IMR-90 (cell line): ENCODE measurements around the gene TMEM131. TPM values are rescaled to one million over a fixed set of nuclear protein-coding genes. Genes with fewer than 3 reads are reported as not detected.

ENCODE experiments used
- ATAC-seq: fragments of 200-7000 bp; cut with Tn5 transposase; 2 replicates; pipeline ENCODE4 v1.9.1; 2020; ENCODE audit warnings: low read depth, mild to moderate bottlenecking, moderate library complexity
- BruUV-seq: library from RNA; stranded (reverse); fragments of 400-500 nt; replicated peaks from 2 replicates; lab custom pipeline; 2021; lab: Mats Ljungman, UMichigan
- CTCF ChIA-PET: fragments of 300-600 bp; formaldehyde crosslinking; extraction: SDS; loops from one replicate; lab custom pipeline; 2021; ENCODE audit warnings: antibody characterized with exemption; lab: Yijun Ruan, JAX
- POLR2A ChIA-PET: fragments of 300-600 bp; sonication (Branson Sonifier 250); formaldehyde crosslinking; loops from one replicate; lab custom pipeline; 2022; ENCODE audit warnings: antibody characterized with exemption; ENCODE audit not compliant: unreplicated experiment; lab: Charles Lee
- DNase-seq: peaks from one replicate; pipeline ENCODE4 v3.0.0; 2013
- H2AFZ ChIP-seq: replicated peaks from 2 replicates; pipeline ENCODE3; 2013; ENCODE audit warnings: low read length, mild to moderate bottlenecking; ENCODE audit not compliant: poor library complexity
- H2AK5ac ChIP-seq: 2 replicates; pipeline ENCODE4 v1.6.1; 2013; ENCODE audit warnings: low read depth, low read length, inconsistent platforms
- H2AK9ac ChIP-seq: replicated peaks from 2 replicates; pipeline ENCODE3; 2013; ENCODE audit warnings: mild to moderate bottlenecking, low read depth, low read length, moderate library complexity; ENCODE audit not compliant: poor library complexity
- H2BK120ac ChIP-seq: 2 replicates; pipeline ENCODE4 v1.6.1; 2013; ENCODE audit warnings: low read depth, low read length, inconsistent platforms
- H2BK15ac ChIP-seq: 3 replicates; pipeline ENCODE4 v1.6.1; 2013; ENCODE audit warnings: low read depth, low read length, inconsistent platforms
- H2BK20ac ChIP-seq: 2 replicates; pipeline ENCODE4 v1.6.1; 2013; ENCODE audit warnings: low read depth, mild to moderate bottlenecking, inconsistent platforms, low read length, moderate library complexity
- H2BK5ac ChIP-seq: 2 replicates; pipeline ENCODE4 v1.6.1; 2013; ENCODE audit warnings: mild to moderate bottlenecking, low read depth, low read length, inconsistent platforms; ENCODE audit not compliant: poor library complexity, severe bottlenecking
- H3K14ac ChIP-seq: replicated peaks from 2 replicates; pipeline ENCODE4 v1.6.1; 2013; ENCODE audit warnings: low read depth, low read length, inconsistent platforms
- H3K18ac ChIP-seq: 2 replicates; pipeline ENCODE4 v1.6.1; 2013; ENCODE audit warnings: low read depth, low read length, control low read depth
- H3K23ac ChIP-seq: 2 replicates; pipeline ENCODE4 v1.6.1; 2013; ENCODE audit warnings: low read depth, low read length, inconsistent platforms
- H3K27ac ChIP-seq: 2 replicates; pipeline ENCODE4 v1.5.1; 2013; ENCODE audit warnings: mild to moderate bottlenecking, control low read depth, low read length; ENCODE audit not compliant: insufficient read depth
- H3K27me3 ChIP-seq: 2 replicates; pipeline ENCODE4 v1.6.1; 2013; ENCODE audit warnings: low read length; ENCODE audit not compliant: control insufficient read depth, insufficient read depth
- H3K36me3 ChIP-seq: 2 replicates; pipeline ENCODE4 v1.6.1; 2013; ENCODE audit warnings: low read length, mixed read lengths; ENCODE audit not compliant: control insufficient read depth, insufficient read depth
- H3K4ac ChIP-seq: 2 replicates; pipeline ENCODE4 v1.6.1; 2013; ENCODE audit warnings: low read depth, low read length, inconsistent platforms
- H3K4me1 ChIP-seq: 2 replicates; pipeline ENCODE4 v1.6.1; 2013; ENCODE audit warnings: low read length, mixed read lengths; ENCODE audit not compliant: control insufficient read depth, insufficient read depth
- H3K4me2 ChIP-seq: 2 replicates; pipeline ENCODE4 v1.6.1; 2013; ENCODE audit warnings: low read depth, mild to moderate bottlenecking, control low read depth, low read length, moderate library complexity
- H3K4me3 ChIP-seq: 2 replicates; pipeline ENCODE4 v1.5.1; 2013; ENCODE audit warnings: low read depth, mild to moderate bottlenecking, control low read depth, low read length, moderate library complexity; ENCODE audit not compliant: insufficient read depth
- H3K56ac ChIP-seq: 2 replicates; pipeline ENCODE4 v1.6.1; 2013; ENCODE audit warnings: low read length, inconsistent platforms; ENCODE audit not compliant: insufficient read depth; ENCODE audit errors: extremely low read depth
- H3K79me1 ChIP-seq, 2 experiments: 2 replicates each; pipeline ENCODE4 v1.6.1; 2013; ENCODE audit warnings: low read length in 2 of 2, inconsistent platforms in 1 of 2, low read depth in 1 of 2
- H3K9ac ChIP-seq: 2 replicates; pipeline ENCODE4 v1.6.1; 2013; ENCODE audit warnings: low read depth, low read length, control low read depth
- H3K9me1 ChIP-seq: 2 replicates; pipeline ENCODE4 v1.6.1; 2013; ENCODE audit warnings: low read length, inconsistent platforms; ENCODE audit not compliant: insufficient read depth
- H3K9me3 ChIP-seq: 2 replicates; pipeline ENCODE4 v1.6.1; 2013; ENCODE audit warnings: low read length; ENCODE audit not compliant: control insufficient read depth, insufficient read depth
- H4K20me1 ChIP-seq: 2 replicates; pipeline ENCODE4 v1.6.1; 2013; ENCODE audit warnings: low read length, inconsistent platforms; ENCODE audit not compliant: insufficient read depth
- H4K5ac ChIP-seq: 2 replicates; pipeline ENCODE4 v1.6.1; 2013; ENCODE audit warnings: mild to moderate bottlenecking, low read depth, low read length, control low read depth
- H4K8ac ChIP-seq, 2 experiments: 2 replicates each; pipeline ENCODE4 v1.6.1; 2013; ENCODE audit warnings: low read depth in 2 of 2, low read length in 2 of 2, control low read depth in 1 of 2, inconsistent platforms in 1 of 2
- H4K91ac ChIP-seq: 2 replicates; pipeline ENCODE4 v1.6.1; 2013; ENCODE audit warnings: low read depth, low read length, inconsistent platforms; ENCODE audit not compliant: insufficient read depth
- BHLHE40 ChIP-seq: fragments of 150-350 bp; IDR thresholded peaks from 2 replicates; pipeline ENCODE4 v1.6.1; 2016; ENCODE audit warnings: mild to moderate bottlenecking, low read depth, low read length
- CEBPB ChIP-seq: IDR thresholded peaks from 2 replicates; pipeline ENCODE4 v1.6.1; 2012; ENCODE audit warnings: low read depth, low read length, improper control_type of control experiment
- CHD1 ChIP-seq: IDR thresholded peaks from 2 replicates; pipeline ENCODE4 v1.6.1; 2012; ENCODE audit warnings: low read depth, low read length, improper control_type of control experiment
- FOS ChIP-seq: fragments of 150-350 bp; IDR thresholded peaks from 2 replicates; pipeline ENCODE4 v1.6.1; 2016; ENCODE audit warnings: low read depth, low read length
- MAFK ChIP-seq: IDR thresholded peaks from 2 replicates; pipeline ENCODE4 v1.6.1; 2012; ENCODE audit warnings: low read depth, low read length, improper control_type of control experiment
- MAZ ChIP-seq: IDR thresholded peaks from 2 replicates; pipeline ENCODE4 v1.6.1; 2012; ENCODE audit warnings: low read depth, mild to moderate bottlenecking, low read length, improper control_type of control experiment, moderate library complexity, borderline replicate concordance
- MXI1 ChIP-seq: IDR thresholded peaks from 2 replicates; pipeline ENCODE4 v1.6.1; 2012; ENCODE audit warnings: low read depth, mild to moderate bottlenecking, low read length, moderate library complexity, borderline replicate concordance
- NFE2L2 ChIP-seq: fragments of 150-350 bp; IDR thresholded peaks from 2 replicates; pipeline ENCODE4 v1.6.1; 2016; ENCODE audit warnings: low read depth, mild to moderate bottlenecking, low read length
- POLR2A ChIP-seq: IDR thresholded peaks from 2 replicates; pipeline ENCODE4 v1.6.1; 2012; ENCODE audit warnings: mild to moderate bottlenecking, low read depth, low read length
- RAD21 ChIP-seq: IDR thresholded peaks from 2 replicates; pipeline ENCODE4 v1.6.1; 2012; ENCODE audit warnings: low read length, improper control_type of control experiment
- RCOR1 ChIP-seq: IDR thresholded peaks from 2 replicates; pipeline ENCODE4 v1.6.1; 2012; ENCODE audit warnings: mild to moderate bottlenecking, low read length, improper control_type of control experiment; ENCODE audit not compliant: insufficient replicate concordance
- RFX5 ChIP-seq: IDR thresholded peaks from 2 replicates; pipeline ENCODE4 v1.8.0; 2012; ENCODE audit warnings: low read depth, mild to moderate bottlenecking, low read length, moderate library complexity
- SMC3 ChIP-seq: fragments of 150-350 bp; IDR thresholded peaks from 2 replicates; pipeline ENCODE4 v1.6.1; 2016; ENCODE audit warnings: low read depth, mild to moderate bottlenecking, antibody characterized with exemption, low read length, moderate library complexity
- USF2 ChIP-seq: fragments of 150-350 bp; IDR thresholded peaks from 2 replicates; pipeline ENCODE4 v1.6.1; 2017; ENCODE audit warnings: mild to moderate bottlenecking, antibody characterized with exemption, low read length, low read depth
- WGBS, 2 experiments: methylation state at CpG; one replicate each; pipeline versions ENCODE4 v1.1.5 to v1.1.7; 2013; ENCODE audit warnings: missing lambda C conversion rate in 2 of 2; ENCODE audit not compliant: insufficient read length in 1 of 2; ENCODE audit errors: extremely low coverage in 2 of 2; 5-methylcytosine and 5-hydroxymethylcytosine counted together
- dilution Hi-C: fragments of 300-500 bp; cut with HindIII; formaldehyde crosslinking; loops from one replicate; pipeline ENCODE4 v1.14.3; 2018; ENCODE audit warnings: low sequenced_read_pairs; ENCODE audit not compliant: unreplicated experiment
- in situ Hi-C: fragments of 300-500 bp; cut with MboI; formaldehyde crosslinking; loops from 3 replicates; pipeline ENCODE4 v1.14.3; 2019; ENCODE audit warnings: low sequenced_read_pairs, inconsistent platforms, mixed read lengths
- intact Hi-C: fragments of 100-400 bp; cut with micrococcal nuclease; formaldehyde crosslinking; loops from 2 replicates; pipeline ENCODE4 v1.10.0; 2022
- polyA plus RNA-seq, 3 experiments: library from polyadenylated mRNA; depleted of rRNA; stranded (reverse); fragments of >200 nt; gene quantifications; 2 replicates each; pipeline ENCODE4 v1.2.3, GENCODE V29; 2012; ENCODE audit warnings: low replicate concordance in 1 of 3
- total RNA-seq: library from RNA; depleted of rRNA; stranded (reverse); fragments of >200 nt; gene quantifications from 2 replicates; pipeline ENCODE4 v1.2.3, GENCODE V29; 2012
- TF ChIP-seq, protein P1 (sequence below): fragments of 150-350 bp; IDR thresholded peaks from 2 replicates; pipeline ENCODE4 v1.6.1; 2016; ENCODE audit warnings: low read depth, mild to moderate bottlenecking, low read length, moderate library complexity, borderline replicate concordance
- TF ChIP-seq, protein P2 (sequence below): conservative IDR thresholded peaks from 2 replicates; pipeline ENCODE4 v1.5.1; 2012; ENCODE audit warnings: mild to moderate bottlenecking, low read depth, low read length, improper control_type of control experiment

TMEM131 gene
- total and polyA plus RNA-seq, 2 of the 4 experiments (the other 2 are of a cell fraction) = 13.3 to 14.0 TPM

GRCh38 chr2:97735161-97735561 is 260.6 kb downstream of the TMEM131 start:
- no peak overlapping the region for H2BK120ac ChIP-seq
- TF ChIP-seq FOS = no peak
- TF ChIP-seq CEBPB = no peak
- no peak for TF ChIP-seq MAFK
- no peak for TF ChIP-seq RAD21
- no peak for TF ChIP-seq POLR2A
- no peak for TF ChIP-seq MXI1
- no peak for TF ChIP-seq USF2
- TF ChIP-seq RCOR1 = no peak
- TF ChIP-seq, protein P1, sequence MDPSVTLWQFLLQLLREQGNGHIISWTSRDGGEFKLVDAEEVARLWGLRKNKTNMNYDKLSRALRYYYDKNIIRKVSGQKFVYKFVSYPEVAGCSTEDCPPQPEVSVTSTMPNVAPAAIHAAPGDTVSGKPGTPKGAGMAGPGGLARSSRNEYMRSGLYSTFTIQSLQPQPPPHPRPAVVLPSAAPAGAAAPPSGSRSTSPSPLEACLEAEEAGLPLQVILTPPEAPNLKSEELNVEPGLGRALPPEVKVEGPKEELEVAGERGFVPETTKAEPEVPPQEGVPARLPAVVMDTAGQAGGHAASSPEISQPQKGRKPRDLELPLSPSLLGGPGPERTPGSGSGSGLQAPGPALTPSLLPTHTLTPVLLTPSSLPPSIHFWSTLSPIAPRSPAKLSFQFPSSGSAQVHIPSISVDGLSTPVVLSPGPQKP = no peak
- no peak for TF ChIP-seq RFX5
- TF ChIP-seq, protein P2, sequence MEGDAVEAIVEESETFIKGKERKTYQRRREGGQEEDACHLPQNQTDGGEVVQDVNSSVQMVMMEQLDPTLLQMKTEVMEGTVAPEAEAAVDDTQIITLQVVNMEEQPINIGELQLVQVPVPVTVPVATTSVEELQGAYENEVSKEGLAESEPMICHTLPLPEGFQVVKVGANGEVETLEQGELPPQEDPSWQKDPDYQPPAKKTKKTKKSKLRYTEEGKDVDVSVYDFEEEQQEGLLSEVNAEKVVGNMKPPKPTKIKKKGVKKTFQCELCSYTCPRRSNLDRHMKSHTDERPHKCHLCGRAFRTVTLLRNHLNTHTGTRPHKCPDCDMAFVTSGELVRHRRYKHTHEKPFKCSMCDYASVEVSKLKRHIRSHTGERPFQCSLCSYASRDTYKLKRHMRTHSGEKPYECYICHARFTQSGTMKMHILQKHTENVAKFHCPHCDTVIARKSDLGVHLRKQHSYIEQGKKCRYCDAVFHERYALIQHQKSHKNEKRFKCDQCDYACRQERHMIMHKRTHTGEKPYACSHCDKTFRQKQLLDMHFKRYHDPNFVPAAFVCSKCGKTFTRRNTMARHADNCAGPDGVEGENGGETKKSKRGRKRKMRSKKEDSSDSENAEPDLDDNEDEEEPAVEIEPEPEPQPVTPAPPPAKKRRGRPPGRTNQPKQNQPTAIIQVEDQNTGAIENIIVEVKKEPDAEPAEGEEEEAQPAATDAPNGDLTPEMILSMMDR = no peak
- TF ChIP-seq MAZ = no peak
- no peak for TF ChIP-seq NFE2L2
- TF ChIP-seq BHLHE40 = no peak
- no peak for TF ChIP-seq CHD1
- TF ChIP-seq SMC3 = no peak
- H3K9me1 ChIP-seq = no peaks in the 10 kb centered on the region
- H2AFZ ChIP-seq = no peak overlapping the region
- no peak overlapping the region for H2AK5ac ChIP-seq
- H4K91ac ChIP-seq = no peak overlapping the region
- in situ Hi-C loops = no loop called here
- H3K9me3 ChIP-seq = peaks cover 3% of the 10 kb centered on the region; the same call in 1 of the 2 replicates
- no peak overlapping the region for H3K18ac ChIP-seq
- H3K79me1 ChIP-seq = no peaks in the 10 kb centered on the region
- H3K14ac ChIP-seq = no peak overlapping the region
- no peak overlapping the region for H3K56ac ChIP-seq
- intact Hi-C loops = no loop called here
- 100% methylated on average over 2 of the region's 29 CpGs; no CpG with 5 or more reads in 1 of the 2 experiments for WGBS, 2 experiments
- H4K20me1 ChIP-seq = no peaks in the 10 kb centered on the region
- H3K23ac ChIP-seq = no peak overlapping the region
- DNase-seq = no peak
- no peak overlapping the region for H4K5ac ChIP-seq
- no peak overlapping the region for H2BK20ac ChIP-seq
- H2BK5ac ChIP-seq = no peak overlapping the region
- dilution Hi-C loops = no loop called here
- H3K27ac ChIP-seq = no peak overlapping the region
- no peak overlapping the region for H3K9ac ChIP-seq
- no peaks in the 10 kb centered on the region; the same call in 1 of the 2 replicates for H3K27me3 ChIP-seq
- no peak overlapping the region for H2BK15ac ChIP-seq
- ChIA-PET CTCF (no interaction called here), POLR2A (no interaction called here)
- H3K36me3 ChIP-seq = no peaks in the 10 kb centered on the region
- BruUV-seq = no TSS peak
- H3K4me2 ChIP-seq = no peak overlapping the region
- no peak for ATAC-seq
- H3K4me1 ChIP-seq = no peaks in the 10 kb centered on the region
- H3K4ac ChIP-seq = no peak overlapping the region
- no peak overlapping the region for H2AK9ac ChIP-seq
- no peak overlapping the region for H3K4me3 ChIP-seq
- H4K8ac ChIP-seq = no peak overlapping the region
